Activated T-cell treated with anti-CD3 and anti-CD28 coated beads, Interleukin-2, amount 50 U/mL, for 24 hours (primary cell): Measurements from ENCODE around the gene NPHP4.

Experiments used
- DNase-seq: peaks from one replicate; pipeline ENCODE4 v3.0.0-alpha.2; 2020
- H3K27ac Mint-ChIP-seq: 2 replicates; pipeline ENCODE4 v1.8.0; 2020; ENCODE audit warnings: mild to moderate bottlenecking, mixed read lengths
- H3K27me3 Mint-ChIP-seq: 2 replicates; pipeline ENCODE4 v1.8.0; 2020; ENCODE audit warnings: mixed read lengths
- H3K36me3 Mint-ChIP-seq: 2 replicates; pipeline ENCODE4 v1.8.0; 2020; ENCODE audit warnings: low read depth, mixed read lengths
- H3K4me1 Mint-ChIP-seq: 2 replicates; pipeline ENCODE4 v1.8.0; 2020; ENCODE audit warnings: low read depth, mixed read lengths
- H3K4me3 Mint-ChIP-seq: 2 replicates; pipeline ENCODE4 v1.8.0; 2020; ENCODE audit warnings: mild to moderate bottlenecking, moderate library complexity, mixed read lengths
- H3K9me3 Mint-ChIP-seq: 2 replicates; pipeline ENCODE4 v1.8.0; 2020; ENCODE audit warnings: mixed read lengths

NPHP4 gene

DNA sequence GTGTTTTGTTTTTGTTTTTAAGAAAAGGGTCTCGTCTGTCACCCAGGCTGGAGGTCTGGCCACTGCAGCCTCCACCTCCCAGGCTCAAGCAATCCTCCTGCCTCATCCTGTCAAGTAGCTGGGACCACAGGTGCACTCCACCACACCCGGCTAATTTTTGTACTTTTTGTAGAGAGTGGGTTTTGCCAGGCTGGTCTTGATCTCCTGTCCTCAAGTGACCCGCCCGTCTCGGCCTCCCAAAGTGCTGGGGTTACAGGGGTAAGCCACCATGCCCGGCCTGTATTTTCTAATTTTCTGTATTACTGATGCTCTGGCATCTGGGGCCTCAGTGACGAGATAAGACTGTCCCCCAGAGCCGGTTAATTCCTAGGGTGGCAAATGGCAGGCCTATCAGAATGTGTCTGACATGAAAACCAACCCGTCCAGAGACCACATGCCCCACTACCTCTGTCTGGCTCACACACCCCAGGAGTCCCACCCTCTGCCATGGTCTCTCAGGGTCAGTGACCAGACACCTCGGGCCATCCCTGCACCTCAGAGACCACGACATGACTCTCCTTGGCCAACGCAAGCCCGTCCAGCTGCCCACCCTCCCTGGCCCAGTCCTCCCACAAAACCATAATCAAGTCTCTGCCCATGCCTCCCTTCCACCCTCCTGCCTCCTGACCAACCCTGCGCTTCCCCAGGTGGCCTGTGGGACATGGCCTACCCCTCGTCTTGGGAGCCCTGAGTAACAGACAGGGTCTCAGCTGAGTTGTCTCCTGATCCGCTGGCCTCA, 12.5 kb downstream of the NPHP4 start:
- Mint-ChIP-seq H3K27ac (no peak overlapping the region), H3K27me3 (no peaks in the 10 kb centered on the region)
- DNase-seq = no peak

DNA sequence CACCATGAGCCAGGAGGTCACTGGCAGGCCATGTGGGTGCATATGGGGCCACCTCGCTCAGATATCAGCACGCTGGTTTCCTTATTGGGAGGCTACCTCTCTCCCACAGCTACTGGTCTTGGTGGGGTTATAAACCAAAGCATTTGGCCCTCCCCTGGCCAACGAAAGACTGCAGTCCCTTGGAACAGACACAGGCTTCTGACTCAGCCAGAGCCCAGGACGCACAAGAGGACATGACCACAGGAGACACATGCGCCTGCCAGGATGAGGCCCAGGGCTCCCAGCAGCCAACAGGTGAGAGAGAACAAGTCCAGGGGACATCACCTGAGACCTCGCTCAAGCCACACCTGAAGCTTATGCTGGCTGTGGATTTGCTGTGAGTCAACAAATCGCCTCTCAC, 13.8 kb downstream of the NPHP4 start:
- Mint-ChIP-seq H3K27ac (no peak overlapping the region), H3K36me3 (peaks cover 34% of the 10 kb centered on the region), H3K27me3 (no peaks in the 10 kb centered on the region), H3K4me1 (peaks cover 2% of the 10 kb centered on the region), H3K9me3 (peaks cover 2% of the 10 kb centered on the region), H3K4me3 (no peak overlapping the region)
- DNase-seq = no peak

More for the DNA sequence above, 12.5 kb downstream of the NPHP4 start:
- H3K4me1 Mint-ChIP-seq = peaks cover 2% of the 10 kb centered on the region
- peaks cover 2% of the 10 kb centered on the region for H3K9me3 Mint-ChIP-seq
- peaks cover 38% of the 10 kb centered on the region for H3K36me3 Mint-ChIP-seq
- no peak overlapping the region for H3K4me3 Mint-ChIP-seq

DNA sequence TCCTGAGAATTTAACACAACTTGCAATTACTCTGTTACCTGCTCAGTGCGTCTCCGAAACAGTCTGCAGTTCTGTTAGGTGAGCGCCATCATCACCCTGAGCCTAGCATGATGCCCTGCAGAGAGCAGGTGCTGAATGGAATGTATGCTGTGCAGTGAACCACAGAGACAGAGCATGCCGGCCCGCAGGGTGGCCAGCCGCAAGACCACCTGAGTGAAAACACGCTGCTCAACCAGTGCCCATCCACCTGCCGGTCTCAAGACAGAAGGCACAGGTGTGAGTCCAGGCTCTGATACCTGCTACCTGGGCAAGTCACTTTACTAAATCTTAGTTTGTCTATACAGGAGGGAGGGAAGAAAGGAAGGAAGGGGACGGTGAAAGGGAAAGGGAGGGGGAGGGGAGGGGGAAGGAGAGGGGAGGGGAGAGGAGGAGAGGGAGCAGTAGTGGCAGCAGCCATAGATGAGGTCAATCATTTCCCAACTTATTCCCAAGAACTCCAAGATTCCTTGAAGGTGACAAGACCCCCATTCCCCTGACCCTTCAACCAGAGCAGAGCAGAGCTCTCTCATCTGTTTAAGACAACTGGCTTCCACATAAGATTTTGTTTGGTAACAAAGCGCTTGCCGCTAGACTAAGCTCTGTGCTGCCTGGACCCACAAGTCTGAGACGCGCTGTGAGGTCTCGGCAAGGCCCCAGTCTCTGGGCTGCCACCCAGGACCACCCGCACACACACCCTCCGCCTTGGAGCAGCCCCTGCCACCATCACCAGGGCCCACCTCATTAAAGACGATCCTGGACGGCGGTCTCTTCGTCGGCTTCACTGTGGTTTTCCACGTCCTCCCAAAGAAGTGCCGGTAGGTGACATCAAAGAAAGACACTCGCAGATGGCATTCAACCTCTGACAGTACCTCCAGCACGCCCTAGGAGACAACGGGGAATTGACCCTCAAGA, 14.5 kb downstream of the NPHP4 start:
- Mint-ChIP-seq H3K36me3 (peaks cover 27% of the 10 kb centered on the region), H3K4me1 (peaks cover 2% of the 10 kb centered on the region), H3K9me3 (peaks cover 2% of the 10 kb centered on the region), H3K27me3 (no peaks in the 10 kb centered on the region), H3K27ac (peak overlapping the region; percentile 87), H3K4me3 (no peak overlapping the region)
- DNase-seq = no peak

DNA sequence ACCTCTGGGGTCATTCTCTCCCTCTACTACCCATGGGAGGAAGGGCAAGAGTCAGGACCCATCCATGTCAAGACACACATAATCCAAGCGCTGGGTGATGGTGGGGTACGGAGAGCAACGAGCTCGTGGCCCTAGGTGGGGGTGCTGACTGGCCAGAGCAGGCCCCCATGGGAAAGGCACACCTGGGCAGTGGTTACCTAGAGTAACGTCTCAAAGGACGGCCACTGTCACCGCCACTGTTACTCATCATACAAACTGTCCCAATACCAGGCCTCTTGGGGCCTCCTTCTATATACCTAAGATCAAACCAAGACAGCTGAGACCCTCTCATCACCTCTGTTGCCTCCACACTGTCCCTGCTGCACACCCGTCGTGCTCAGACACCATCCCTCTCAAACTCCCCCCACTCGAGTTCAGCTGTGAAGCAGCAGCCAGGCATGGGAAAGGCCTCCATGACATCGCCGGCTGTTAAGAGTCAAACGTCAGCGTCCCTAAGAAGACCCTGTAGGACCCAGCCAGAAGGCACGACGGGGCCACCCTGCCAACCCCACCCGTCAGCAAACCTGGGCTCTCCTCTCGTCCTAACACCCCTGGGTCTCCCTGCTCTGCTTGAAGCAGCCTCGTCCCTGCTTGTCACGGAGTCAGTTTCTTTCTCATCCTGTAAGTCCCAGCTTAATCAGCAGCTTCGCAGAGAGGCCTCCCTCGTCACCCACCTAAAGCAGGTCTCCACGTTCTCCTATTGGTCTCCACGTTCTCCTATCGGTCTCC, 15.3 kb downstream of the NPHP4 start:
- H3K4me1 Mint-ChIP-seq = peaks cover 2% of the 10 kb centered on the region
- H3K9me3 Mint-ChIP-seq = peaks cover 2% of the 10 kb centered on the region
- no peak overlapping the region for H3K4me3 Mint-ChIP-seq
- peaks cover 24% of the 10 kb centered on the region for H3K36me3 Mint-ChIP-seq
- H3K27ac Mint-ChIP-seq = no peak overlapping the region
- no peak for DNase-seq
- no peaks in the 10 kb centered on the region for H3K27me3 Mint-ChIP-seq

DNA sequence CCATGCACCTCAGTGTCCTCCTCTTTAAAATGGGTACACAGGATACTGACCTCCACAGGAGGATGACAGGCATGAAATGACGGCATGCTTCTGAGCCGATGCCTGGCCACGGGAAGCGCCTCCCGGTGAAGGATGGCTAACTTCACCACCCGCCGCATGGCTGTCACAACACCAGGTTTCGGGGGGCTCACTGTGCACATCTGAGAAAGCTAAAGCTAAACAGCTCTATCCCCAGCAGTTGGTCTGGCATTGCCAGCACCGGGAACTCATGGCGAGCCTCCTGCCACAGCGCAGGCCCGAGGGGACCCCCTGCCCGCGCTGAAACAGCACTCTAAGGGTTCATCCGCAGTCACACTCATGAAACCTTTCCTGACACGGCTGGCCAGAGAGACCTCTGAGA, 16.0 kb downstream of the NPHP4 start:
- H3K36me3 Mint-ChIP-seq = peaks cover 22% of the 10 kb centered on the region
- peaks cover 2% of the 10 kb centered on the region for H3K4me1 Mint-ChIP-seq
- H3K9me3 Mint-ChIP-seq = peaks cover 2% of the 10 kb centered on the region
- no peak for DNase-seq
- no peaks in the 10 kb centered on the region for H3K27me3 Mint-ChIP-seq
- H3K4me3 Mint-ChIP-seq = no peak overlapping the region
- no peak overlapping the region for H3K27ac Mint-ChIP-seq

DNA sequence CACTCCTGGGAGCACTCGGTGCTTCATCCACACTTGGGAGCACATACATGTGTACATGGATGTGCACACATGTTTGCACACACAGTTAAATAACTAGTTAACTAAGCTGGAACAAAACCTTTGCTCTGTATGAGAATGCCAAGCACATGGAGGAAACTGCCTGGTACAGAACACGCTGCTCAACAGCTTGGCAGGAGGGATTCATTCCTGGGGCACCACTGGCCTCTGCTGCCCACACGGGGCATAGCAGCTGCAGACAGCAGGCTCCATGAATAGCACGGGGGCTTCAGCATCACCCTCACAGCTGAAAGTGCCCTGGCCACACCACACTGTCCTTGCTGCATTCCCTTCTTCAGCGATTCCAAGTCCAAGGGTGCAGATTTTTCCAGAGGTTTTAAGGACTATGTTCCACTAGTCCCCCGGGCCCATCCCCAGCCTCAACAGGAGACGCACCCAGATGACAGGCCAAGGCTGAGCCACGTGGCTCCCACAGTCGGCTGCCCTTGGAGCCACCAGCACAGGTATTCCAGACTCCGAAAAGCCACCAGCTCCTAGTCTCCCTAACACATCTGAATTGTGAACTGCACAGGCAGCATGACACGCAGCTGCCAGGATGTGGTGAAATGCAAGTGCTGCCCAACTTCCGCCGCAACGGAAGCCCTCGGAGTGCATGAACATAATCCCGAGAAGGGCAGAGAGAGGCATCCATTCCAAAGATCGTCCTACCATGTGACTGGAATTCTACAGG, 16.9 kb downstream of the NPHP4 start:
- H3K36me3 Mint-ChIP-seq = peaks cover 22% of the 10 kb centered on the region
- no peak overlapping the region for H3K4me3 Mint-ChIP-seq
- DNase-seq = peak; percentile 55
- peaks cover 2% of the 10 kb centered on the region for H3K9me3 Mint-ChIP-seq
- H3K4me1 Mint-ChIP-seq = peaks cover 2% of the 10 kb centered on the region
- H3K27me3 Mint-ChIP-seq = no peaks in the 10 kb centered on the region
- no peak overlapping the region for H3K27ac Mint-ChIP-seq

DNA sequence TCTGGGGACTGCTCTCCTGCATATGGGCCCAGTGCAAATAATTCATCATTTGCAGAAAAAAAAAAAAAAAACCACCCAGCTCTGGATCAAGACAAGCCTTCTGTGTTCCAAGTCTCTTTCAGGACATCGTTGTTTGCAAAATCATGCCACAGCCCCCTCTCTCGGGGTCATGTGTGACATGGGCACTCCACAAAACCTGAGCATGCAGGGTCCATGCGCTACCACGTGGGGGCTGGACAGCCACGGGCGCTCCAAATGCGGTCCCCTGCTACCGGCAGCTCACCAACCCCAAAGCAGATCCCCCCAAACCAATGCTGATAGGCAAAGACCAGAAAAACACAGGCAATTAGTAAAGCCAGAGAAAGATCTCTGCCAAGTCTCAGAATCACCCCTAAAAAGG, 17.6 kb downstream of the NPHP4 start:
- Mint-ChIP-seq H3K9me3 (peaks cover 2% of the 10 kb centered on the region), H3K27me3 (no peaks in the 10 kb centered on the region), H3K36me3 (peaks cover 22% of the 10 kb centered on the region), H3K4me1 (peaks cover 2% of the 10 kb centered on the region), H3K27ac (no peak overlapping the region), H3K4me3 (no peak overlapping the region)
- DNase-seq = no peak

DNA sequence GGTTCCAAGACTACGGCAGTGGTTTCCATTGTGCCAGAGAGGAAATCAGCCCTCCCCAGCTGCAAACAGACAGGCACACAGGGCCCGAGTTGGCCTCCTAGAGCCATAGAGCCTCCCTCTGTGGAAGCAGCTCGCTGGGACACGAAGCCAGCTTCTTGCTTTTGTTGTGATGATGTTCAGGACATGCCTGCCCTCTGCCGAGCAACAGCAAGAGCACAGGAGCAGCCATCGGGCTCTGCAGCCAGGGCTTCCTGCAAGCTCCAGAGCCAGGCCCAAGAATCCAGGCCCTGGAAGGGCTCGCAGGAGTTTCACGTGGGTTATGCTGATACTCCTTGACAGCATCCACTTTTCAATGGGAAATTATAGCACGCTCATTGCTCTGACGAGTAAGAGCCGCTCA, 18.5 kb downstream of the NPHP4 start:
- Mint-ChIP-seq H3K36me3 (peaks cover 21% of the 10 kb centered on the region), H3K4me1 (peaks cover 2% of the 10 kb centered on the region), H3K9me3 (peaks cover 2% of the 10 kb centered on the region), H3K4me3 (no peak overlapping the region), H3K27me3 (no peaks in the 10 kb centered on the region), H3K27ac (no peak overlapping the region)
- DNase-seq = no peak

DNA sequence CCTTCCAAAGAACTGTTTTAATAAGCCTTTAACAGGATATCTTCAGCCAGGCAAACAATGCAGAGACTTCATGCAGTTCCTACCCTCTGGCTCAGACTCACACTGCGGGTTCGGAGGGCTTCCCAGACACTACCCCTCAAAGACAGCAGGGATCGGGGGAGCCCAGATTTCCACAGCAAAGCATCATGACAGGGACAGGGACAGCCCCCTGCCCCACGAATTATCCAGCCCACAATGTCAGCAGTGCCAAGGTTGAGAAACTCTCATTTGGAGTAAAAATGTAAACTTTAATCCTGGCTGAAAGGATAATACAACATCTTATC, 20.1 kb downstream of the NPHP4 start:
- Mint-ChIP-seq H3K4me3 (no peak overlapping the region), H3K9me3 (no peaks in the 10 kb centered on the region), H3K4me1 (no peaks in the 10 kb centered on the region), H3K27me3 (no peaks in the 10 kb centered on the region), H3K27ac (no peak overlapping the region), H3K36me3 (peaks cover 28% of the 10 kb centered on the region)
- no peak for DNase-seq

DNA sequence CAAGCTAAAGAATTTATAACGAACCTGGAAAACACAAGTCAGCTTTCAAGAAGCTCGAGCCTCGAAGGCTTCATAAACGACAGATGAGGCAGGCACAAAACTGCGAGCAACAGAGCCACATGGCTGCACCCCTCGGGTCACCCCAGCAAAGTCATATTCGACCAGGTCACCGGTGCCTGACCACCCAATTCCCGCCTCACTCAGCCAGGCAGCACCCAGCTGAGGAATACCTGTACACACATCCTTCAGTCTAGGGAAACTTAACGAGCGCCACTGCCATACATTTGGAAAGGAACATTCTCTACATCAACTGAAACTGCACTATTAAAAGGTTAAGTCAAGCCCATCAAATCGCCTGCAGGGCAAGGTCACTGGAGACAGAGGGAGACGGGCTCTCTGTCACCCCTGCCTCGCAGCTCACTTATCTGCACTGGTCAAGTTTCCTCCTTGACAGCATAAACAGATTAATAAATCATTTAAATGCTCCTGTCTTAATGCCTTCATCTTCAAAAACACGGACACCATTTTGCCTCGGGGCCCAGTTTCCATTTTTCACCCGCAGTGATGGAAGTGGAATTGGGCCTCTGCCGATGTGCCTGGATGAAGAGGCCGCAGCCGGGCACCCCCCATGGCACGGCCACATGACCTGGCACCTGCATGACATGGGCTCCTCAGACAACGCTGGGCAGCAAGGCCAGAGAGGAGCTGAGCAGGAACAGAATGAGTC, 20.6 kb downstream of the NPHP4 start:
- Mint-ChIP-seq H3K9me3 (no peaks in the 10 kb centered on the region), H3K4me1 (no peaks in the 10 kb centered on the region), H3K27ac (no peak overlapping the region), H3K27me3 (no peaks in the 10 kb centered on the region), H3K4me3 (no peak overlapping the region), H3K36me3 (peaks cover 28% of the 10 kb centered on the region)
- no peak for DNase-seq

DNA sequence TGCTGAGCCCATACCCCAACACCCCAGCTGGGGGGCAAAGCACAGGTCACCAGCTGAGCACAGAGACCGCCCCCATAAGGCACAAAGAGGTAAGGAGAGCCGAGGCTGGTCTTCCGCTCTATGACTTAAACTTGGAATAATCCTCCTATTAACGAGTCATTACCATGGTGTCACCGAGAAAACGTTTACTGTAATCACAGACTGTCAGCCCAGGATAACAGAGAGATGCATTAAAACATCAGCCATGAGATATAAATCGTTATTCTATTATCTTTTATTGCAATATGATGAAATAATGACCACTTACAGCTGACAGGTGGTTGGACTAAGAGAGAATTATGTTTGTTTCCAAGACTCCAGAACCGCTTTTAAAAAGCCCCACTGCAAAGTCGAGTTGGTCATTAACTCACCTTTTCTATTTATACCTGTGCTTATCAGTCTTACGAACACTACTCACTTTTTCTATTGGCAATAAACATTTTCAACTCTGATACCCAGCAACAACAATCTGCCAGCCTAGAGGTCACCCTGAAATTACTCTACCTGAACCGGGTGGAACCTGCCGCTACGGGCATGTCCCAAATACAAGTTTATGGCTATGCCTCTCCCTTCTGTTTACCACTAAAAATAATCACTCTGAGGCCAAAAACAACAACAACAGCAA, 21.5 kb downstream of the NPHP4 start:
- peaks cover 29% of the 10 kb centered on the region for H3K36me3 Mint-ChIP-seq
- H3K4me1 Mint-ChIP-seq = no peaks in the 10 kb centered on the region
- no peaks in the 10 kb centered on the region for H3K27me3 Mint-ChIP-seq
- no peak overlapping the region for H3K4me3 Mint-ChIP-seq
- H3K27ac Mint-ChIP-seq = no peak overlapping the region
- no peaks in the 10 kb centered on the region for H3K9me3 Mint-ChIP-seq
- no peak for DNase-seq

DNA sequence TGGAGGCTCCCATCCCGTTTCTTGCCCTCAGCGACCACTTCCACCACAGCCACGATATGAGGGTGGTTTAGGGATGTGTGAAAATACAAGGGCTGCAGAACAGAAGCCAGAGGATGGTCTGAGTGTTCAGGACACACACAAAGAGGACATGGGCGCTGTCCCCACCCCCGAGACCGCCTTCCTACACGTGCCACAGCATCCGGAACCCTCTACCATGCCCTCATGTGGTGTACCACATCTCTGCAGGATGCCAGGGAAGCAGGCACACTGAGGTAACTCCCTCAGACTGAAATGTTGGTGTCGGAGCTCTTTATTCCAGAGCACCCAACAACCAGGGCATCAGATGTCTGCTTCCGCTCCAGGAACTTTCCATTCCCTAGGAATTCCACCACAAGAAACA, 23.1 kb downstream of the NPHP4 start:
- DNase-seq = no peak
- Mint-ChIP-seq H3K36me3 (peaks cover 23% of the 10 kb centered on the region), H3K9me3 (no peaks in the 10 kb centered on the region), H3K4me1 (no peaks in the 10 kb centered on the region), H3K27ac (no peak overlapping the region), H3K4me3 (no peak overlapping the region), H3K27me3 (no peaks in the 10 kb centered on the region)

DNA sequence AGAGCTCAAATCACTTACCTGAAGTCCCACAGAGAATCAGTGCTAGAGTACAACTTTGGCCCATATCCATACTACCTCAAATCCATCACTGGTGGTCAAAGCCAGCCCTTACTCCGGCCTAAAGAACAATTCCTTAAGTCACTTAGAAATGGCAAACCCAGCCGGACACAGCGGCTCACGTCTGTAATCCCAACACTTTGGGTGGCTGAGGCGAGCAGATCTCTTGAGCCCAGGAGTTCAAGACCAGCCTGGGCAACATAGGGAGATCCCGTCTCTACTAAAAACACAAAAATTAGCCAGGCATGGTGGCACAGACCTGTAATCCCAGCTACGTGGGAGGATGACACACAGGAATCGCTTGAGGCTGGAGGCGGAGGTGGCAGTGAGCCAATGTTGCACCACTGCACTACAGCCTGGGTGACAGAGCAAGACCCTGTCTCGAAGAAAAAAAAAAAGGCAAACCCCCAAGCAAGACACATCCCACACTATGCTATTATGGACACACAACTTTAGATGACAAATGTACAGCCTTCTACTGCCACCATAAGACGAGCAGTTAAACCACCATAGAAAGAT, 24.0 kb downstream of the NPHP4 start:
- no peak for DNase-seq
- H3K27ac Mint-ChIP-seq = no peak overlapping the region
- peaks cover 23% of the 10 kb centered on the region for H3K36me3 Mint-ChIP-seq
- no peaks in the 10 kb centered on the region for H3K27me3 Mint-ChIP-seq
- H3K9me3 Mint-ChIP-seq = no peaks in the 10 kb centered on the region
- H3K4me3 Mint-ChIP-seq = no peak overlapping the region
- no peaks in the 10 kb centered on the region for H3K4me1 Mint-ChIP-seq
